Measurements from ENCODE around the gene GPR160. TPM values are rescaled to one million over a fixed set of nuclear protein-coding genes. Genes with fewer than 3 reads are reported as not detected.

Gene GPR160
- 1.0 to 2.6 TPM (median 2.0 TPM) in 5 replicates for total RNA-seq (2022; extraction: Qiagen RNA extraction; ENCODE audit: low read depth)

GRCh38 chr3:170037463-170038433 lies at the start of gene GPR160:
TSS of gene GPR160 (plus strand) at chr3:170037995. CDS start at chr3:170083973, 45,978 bp downstream.

Other genes with a start within 250 kb of the GPR160 start
- not detected in 5 replicates for gene LRRIQ4, start 225.1 kb upstream of the GPR160 start, total RNA-seq (2022; extraction: Qiagen RNA extraction; ENCODE audit: low read depth)
- not detected in 5 replicates for gene LRRC34, start 225.1 kb upstream of the GPR160 start, total RNA-seq (2022; extraction: Qiagen RNA extraction; ENCODE audit: low read depth)
- 0.05 TPM in 1 of 5 replicates, not detected in the others for gene LRRC31, start 168.1 kb upstream of the GPR160 start, total RNA-seq (2022; extraction: Qiagen RNA extraction; ENCODE audit: low read depth)
- not detected in 5 replicates for gene SAMD7, start 126.4 kb upstream of the GPR160 start, total RNA-seq (2022; extraction: Qiagen RNA extraction; ENCODE audit: low read depth)
- 77.6 to 128 TPM (median 94.4 TPM) in 5 replicates for gene SEC62, start 71.2 kb upstream of the GPR160 start, total RNA-seq (2022; extraction: Qiagen RNA extraction; ENCODE audit: low read depth)
- gene PHC3, start 143.7 kb downstream of the GPR160 start, total RNA-seq (2022; extraction: Qiagen RNA extraction; ENCODE audit: low read depth): 11.5 to 20.3 TPM (median 17.5 TPM) in 5 replicates
- 15.8 to 23.4 TPM (median 17.7 TPM) in 5 replicates for gene PRKCI, start 184.4 kb downstream of the GPR160 start, total RNA-seq (2022; extraction: Qiagen RNA extraction; ENCODE audit: low read depth)

All from A549 treated with DMSO at 1 μM for 4 hours (cell line).